Naive thymus-derived CD8-positive, alpha-beta T cell (primary cell): ENCODE measurements around the gene GDA. TPM values are rescaled to one million over a fixed set of nuclear protein-coding genes. Genes with fewer than 3 reads are reported as not detected.

Source experiments
- ATAC-seq, 2 donors: fragments of 150-1000 bp; cut with Tn5 transposase in 1 of 2; sonication (Bioruptor Pico), chemical (Tn5 transposase) in 1 of 2; 1 replicate in 1 of 2; 2 replicates in 1 of 2; pipeline ENCODE4 v1.10.0; 2021; ENCODE audit warnings: mild to moderate bottlenecking in 2 of 2, moderate library complexity in 2 of 2
- POLR2A ChIA-PET: fragments of 350-600 bp; sonication (Branson Sonifier 250); formaldehyde crosslinking; loops from one replicate; lab custom pipeline; 2021; ENCODE audit warnings: antibody characterized with exemption; lab: Charles Lee
- DNase-seq, 10 donors: peaks; one replicate each; pipeline versions ENCODE4 v3.0.0 to v3.0.0-alpha.2; 2020 to 2022
- H3K27ac Mint-ChIP-seq, 10 donors: one replicate each; pipeline ENCODE4 v1.8.0; 2020 to 2022; ENCODE audit warnings: mild to moderate bottlenecking in 10 of 10, mixed read lengths in 10 of 10, moderate library complexity in 4 of 10, inconsistent platforms in 1 of 10
- H3K27me3 Mint-ChIP-seq, 5 donors: one replicate each; pipeline ENCODE4 v1.8.0; 2021 to 2022; ENCODE audit warnings: mixed read lengths in 5 of 5
- H3K36me3 Mint-ChIP-seq, 3 donors: one replicate each; pipeline ENCODE4 v1.8.0; 2020 to 2022; ENCODE audit warnings: mixed read lengths in 3 of 3, mild to moderate bottlenecking in 2 of 3, inconsistent platforms in 1 of 3
- H3K4me1 Mint-ChIP-seq, 4 donors: one replicate each; pipeline ENCODE4 v1.8.0; 2021 to 2022; ENCODE audit warnings: mixed read lengths in 4 of 4
- H3K4me3 Mint-ChIP-seq, 10 donors: one replicate each; pipeline ENCODE4 v1.8.0; 2020 to 2022; ENCODE audit warnings: mild to moderate bottlenecking in 10 of 10, mixed read lengths in 10 of 10, moderate library complexity in 6 of 10, inconsistent platforms in 1 of 10
- H3K9me3 Mint-ChIP-seq, 9 donors: one replicate each; pipeline ENCODE4 v1.8.0; 2020 to 2022; ENCODE audit warnings: mixed read lengths in 9 of 9, mild to moderate bottlenecking in 3 of 9, inconsistent platforms in 1 of 9, moderate library complexity in 1 of 9
- polyA plus RNA-seq, 3 donors: library from polyadenylated mRNA; unstranded; fragments of 300-500 nt; fragmentation: Illumina TruSeq; gene quantifications; one replicate each; pipeline ENCODE4 v1.2.3, GENCODE V29; 2021
- total RNA-seq, 8 experiments: library from RNA in 2 of 8; stranded (reverse) in 2 of 8; gene quantifications; one replicate each; pipeline ENCODE4 v1.2.3 and lab custom pipeline; 2021 to 2026

GDA gene
- total RNA-seq (not detected), polyA plus RNA-seq (not detected), total RNA-seq (lab: John Stamatoyannopoulos, UW) (0 reads per million in 6 experiments)

DNA sequence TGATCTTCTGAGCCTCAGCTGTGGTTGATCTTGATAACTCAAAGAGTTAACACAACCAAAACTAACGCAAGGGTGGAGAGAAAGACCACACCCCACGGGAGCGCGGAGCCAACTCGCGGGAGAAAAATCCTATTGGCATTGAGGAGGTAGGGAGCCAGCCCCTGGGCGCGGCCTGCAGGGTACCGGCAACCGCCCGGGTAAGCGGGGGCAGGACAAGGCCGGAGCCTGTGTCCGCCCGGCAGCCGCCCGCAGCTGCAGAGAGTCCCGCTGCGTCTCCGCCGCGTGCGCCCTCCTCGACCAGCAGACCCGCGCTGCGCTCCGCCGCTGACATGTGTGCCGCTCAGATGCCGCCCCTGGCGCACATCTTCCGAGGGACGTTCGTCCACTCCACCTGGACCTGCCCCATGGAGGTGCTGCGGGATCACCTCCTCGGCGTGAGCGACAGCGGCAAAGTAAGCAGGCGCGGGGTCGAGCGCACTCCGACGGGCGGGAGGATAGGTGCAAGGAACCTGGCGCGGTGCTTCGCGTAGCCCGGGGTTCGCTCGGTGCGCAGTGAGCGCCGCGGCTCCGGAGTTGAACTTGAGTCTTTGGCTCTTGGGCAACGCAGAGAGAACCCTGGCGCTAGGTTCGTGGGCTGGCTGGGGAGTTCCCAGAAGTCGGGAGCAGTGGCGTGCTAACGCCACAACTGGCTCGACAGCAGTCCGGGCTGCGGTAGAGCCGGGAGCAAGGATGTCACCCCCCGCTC, at the start of gene GDA:
Gene GDA (plus strand): TSS at position 210 of the 745 bp plus-strand sequence. CDS start 120 bp downstream, at position 330.
- Mint-ChIP-seq H3K4me1 (peaks cover 0 to 17% (median 10%) of the 10 kb centered on the region in 4 donors), H3K4me3 (peak within 1 kb of the TSS in 5 of 10 donors; percentile 29 to 56 (median 36)), H3K9me3 (peaks cover 0 to 9% (median 0%) of the 10 kb centered on the region in 9 donors), H3K27ac (peak within 1 kb of the TSS in 1 of 10 donors; percentile 73), H3K36me3 (peaks cover 0 to 5% (median 0%) of the 10 kb centered on the region in 3 donors), H3K27me3 (peaks cover 34 to 58% (median 40%) of the 10 kb centered on the region in 5 donors)
- POLR2A ChIA-PET: no interaction called here
- peak in 1 of 10 donors; percentile 4 for DNase-seq
- no peak for ATAC-seq

DNA sequence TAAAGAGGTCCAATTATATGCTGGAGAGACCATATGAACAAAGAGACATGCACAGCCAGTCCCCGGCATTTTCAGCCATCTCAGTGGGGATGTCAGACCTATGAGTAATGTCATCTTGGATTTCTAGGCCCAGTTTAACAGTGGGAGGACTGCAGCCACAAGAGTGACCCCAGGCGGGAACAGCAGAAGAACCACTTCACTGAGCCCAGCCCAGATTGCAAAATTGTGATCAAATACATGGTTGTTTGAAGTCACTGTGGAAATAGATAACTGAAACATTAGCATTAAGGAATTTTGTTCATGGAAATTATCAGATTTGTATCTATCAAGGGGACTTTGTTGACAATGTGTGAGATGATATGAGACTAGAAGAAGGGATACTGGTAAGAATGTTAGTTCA, 46.7 kb upstream of the GDA start:
- Mint-ChIP-seq H3K4me3 (no peak overlapping the region), H3K9me3 (peaks cover 0 to 17% (median 6%) of the 10 kb centered on the region in 9 donors), H3K27ac (no peak overlapping the region), H3K27me3 (peaks cover 0 to 3% (median 0%) of the 10 kb centered on the region in 5 donors), H3K4me1 (no peaks in the 10 kb centered on the region), H3K36me3 (no peaks in the 10 kb centered on the region)
- no peak for DNase-seq
- POLR2A ChIA-PET: no interaction called here
- no peak for ATAC-seq

DNA sequence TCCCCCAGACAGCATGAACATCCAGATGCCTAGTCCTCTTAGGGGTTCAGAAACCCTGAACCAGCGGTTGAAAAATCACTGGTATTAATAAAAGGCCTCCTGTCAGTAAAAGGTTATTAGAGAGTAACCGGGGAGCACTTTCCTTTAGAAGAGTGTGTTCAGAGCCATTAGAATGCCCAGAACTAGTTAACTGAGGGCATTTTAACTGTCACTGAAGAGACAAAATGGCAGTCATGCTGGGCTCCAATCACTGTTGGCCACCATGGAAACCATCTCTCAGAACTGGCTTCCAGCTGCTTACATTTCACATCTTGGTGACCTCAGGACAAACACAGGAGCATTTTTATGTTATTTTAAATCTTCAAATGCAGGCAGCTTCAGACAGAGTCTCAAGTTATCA, 36.2 kb upstream of the GDA start:
- no peak overlapping the region for H3K27ac Mint-ChIP-seq
- POLR2A ChIA-PET: no interaction called here
- H3K4me1 Mint-ChIP-seq: no peaks in the 10 kb centered on the region
- H3K4me3 Mint-ChIP-seq: no peak overlapping the region
- peaks cover 2 to 8% (median 3%) of the 10 kb centered on the region in 5 donors for H3K27me3 Mint-ChIP-seq
- no peaks in the 10 kb centered on the region for H3K36me3 Mint-ChIP-seq
- ATAC-seq: no peak
- DNase-seq: no peak
- peaks cover 0 to 2% (median 0%) of the 10 kb centered on the region in 9 donors for H3K9me3 Mint-ChIP-seq

DNA sequence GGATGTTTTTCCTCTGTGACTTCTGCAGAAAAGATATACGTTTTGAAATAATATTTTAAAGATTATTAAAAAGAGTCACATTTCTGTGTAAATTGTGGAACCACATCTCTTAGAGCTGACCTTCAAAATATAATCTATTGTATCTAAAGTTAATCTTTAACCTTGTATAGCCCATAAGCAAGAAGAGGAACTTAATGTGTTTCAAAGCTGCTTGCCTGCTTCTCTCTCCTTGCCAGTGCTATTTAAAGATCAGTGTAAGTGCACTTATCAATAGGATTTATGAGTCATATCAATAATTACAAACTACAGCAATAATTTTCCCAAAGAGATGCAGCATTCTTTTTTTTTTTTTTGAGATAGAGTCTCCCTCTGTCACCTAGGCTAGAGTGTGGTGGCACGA, 29.4 kb upstream of the GDA start:
- ATAC-seq (no peak), DNase-seq (no peak)
- Mint-ChIP-seq H3K4me3 (no peak overlapping the region), H3K4me1 (no peaks in the 10 kb centered on the region), H3K9me3 (peaks cover 0 to 2% (median 0%) of the 10 kb centered on the region in 9 donors), H3K27ac (no peak overlapping the region), H3K36me3 (no peaks in the 10 kb centered on the region), H3K27me3 (peaks cover 2 to 10% (median 3%) of the 10 kb centered on the region in 5 donors)
- POLR2A ChIA-PET: no interaction called here

DNA sequence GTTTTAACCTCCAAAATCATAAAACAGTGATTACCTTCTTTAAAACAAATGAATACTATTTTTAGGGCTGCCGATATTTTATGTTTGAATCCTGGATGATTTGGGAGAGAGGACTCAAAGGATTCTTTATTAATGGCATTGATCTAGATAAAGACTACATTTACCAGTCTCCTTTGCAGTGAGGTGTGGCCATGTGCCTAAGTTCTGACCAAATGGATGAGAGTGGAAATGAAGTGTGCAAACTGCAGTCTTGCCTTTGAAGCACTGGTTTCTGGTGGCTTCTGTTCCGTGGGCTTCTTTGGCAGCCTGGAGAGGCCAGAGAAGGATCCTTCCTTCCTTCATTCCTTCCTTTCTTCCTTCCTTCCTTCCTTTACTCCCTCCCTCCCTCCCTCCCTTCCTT, 24.3 kb upstream of the GDA start:
- H3K27ac Mint-ChIP-seq: no peak overlapping the region
- no peak overlapping the region for H3K4me3 Mint-ChIP-seq
- no peaks in the 10 kb centered on the region for H3K4me1 Mint-ChIP-seq
- H3K9me3 Mint-ChIP-seq: peaks cover 0 to 2% (median 0%) of the 10 kb centered on the region in 9 donors
- POLR2A ChIA-PET: no interaction called here
- peaks cover 5 to 11% (median 8%) of the 10 kb centered on the region in 5 donors for H3K27me3 Mint-ChIP-seq
- no peaks in the 10 kb centered on the region for H3K36me3 Mint-ChIP-seq
- ATAC-seq (no peak), DNase-seq (no peak)

DNA sequence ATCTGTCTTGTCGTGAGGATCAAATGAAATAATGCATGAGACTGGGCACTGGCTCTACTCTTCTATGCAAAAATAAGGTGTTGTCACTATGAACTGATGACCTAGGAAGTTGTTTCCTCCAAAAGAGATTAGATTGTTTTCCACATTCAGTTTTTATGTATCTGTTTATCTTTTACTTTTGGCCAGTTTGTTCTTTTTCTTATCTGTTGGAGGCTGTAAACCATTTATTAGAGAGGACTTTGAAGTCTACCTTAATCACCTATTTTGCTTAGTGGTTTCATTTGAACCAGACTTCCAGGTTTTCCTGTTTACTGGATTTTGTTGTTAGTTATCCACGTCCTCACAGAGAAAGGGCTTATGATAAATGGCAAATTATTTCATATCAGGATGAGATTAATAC, 21.5 kb upstream of the GDA start:
- peaks cover 0 to 4% (median 0%) of the 10 kb centered on the region in 9 donors for H3K9me3 Mint-ChIP-seq
- H3K4me1 Mint-ChIP-seq: no peaks in the 10 kb centered on the region
- H3K36me3 Mint-ChIP-seq: no peaks in the 10 kb centered on the region
- DNase-seq (no peak), ATAC-seq (no peak)
- H3K27me3 Mint-ChIP-seq: peaks cover 6 to 15% (median 9%) of the 10 kb centered on the region in 5 donors
- no peak overlapping the region for H3K27ac Mint-ChIP-seq
- no peak overlapping the region for H3K4me3 Mint-ChIP-seq
- POLR2A ChIA-PET: no interaction called here

DNA sequence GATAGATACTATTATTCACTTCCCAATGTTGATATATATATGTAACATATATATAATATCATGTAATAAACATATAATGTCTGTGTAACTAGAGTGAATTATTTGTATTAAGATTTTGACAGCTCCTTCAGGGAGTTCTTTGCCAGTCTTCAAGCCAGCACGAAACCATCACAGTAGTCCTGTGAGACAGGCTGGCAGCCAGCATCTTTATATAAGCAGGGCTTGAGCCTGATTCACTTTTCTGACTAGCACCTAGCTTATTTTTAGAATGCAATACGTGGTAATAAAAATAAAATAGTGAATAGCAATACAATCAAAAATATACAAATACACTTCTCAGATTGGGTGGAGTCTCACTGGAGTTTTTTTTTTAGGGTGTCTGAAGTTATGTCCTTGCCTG, 20.7 kb upstream of the GDA start:
- POLR2A ChIA-PET: no interaction called here
- Mint-ChIP-seq H3K36me3 (no peaks in the 10 kb centered on the region), H3K27me3 (peaks cover 6 to 15% (median 9%) of the 10 kb centered on the region in 5 donors), H3K27ac (no peak overlapping the region), H3K4me1 (no peaks in the 10 kb centered on the region), H3K9me3 (peaks cover 0 to 4% (median 0%) of the 10 kb centered on the region in 9 donors), H3K4me3 (no peak overlapping the region)
- DNase-seq (no peak), ATAC-seq (no peak)

DNA sequence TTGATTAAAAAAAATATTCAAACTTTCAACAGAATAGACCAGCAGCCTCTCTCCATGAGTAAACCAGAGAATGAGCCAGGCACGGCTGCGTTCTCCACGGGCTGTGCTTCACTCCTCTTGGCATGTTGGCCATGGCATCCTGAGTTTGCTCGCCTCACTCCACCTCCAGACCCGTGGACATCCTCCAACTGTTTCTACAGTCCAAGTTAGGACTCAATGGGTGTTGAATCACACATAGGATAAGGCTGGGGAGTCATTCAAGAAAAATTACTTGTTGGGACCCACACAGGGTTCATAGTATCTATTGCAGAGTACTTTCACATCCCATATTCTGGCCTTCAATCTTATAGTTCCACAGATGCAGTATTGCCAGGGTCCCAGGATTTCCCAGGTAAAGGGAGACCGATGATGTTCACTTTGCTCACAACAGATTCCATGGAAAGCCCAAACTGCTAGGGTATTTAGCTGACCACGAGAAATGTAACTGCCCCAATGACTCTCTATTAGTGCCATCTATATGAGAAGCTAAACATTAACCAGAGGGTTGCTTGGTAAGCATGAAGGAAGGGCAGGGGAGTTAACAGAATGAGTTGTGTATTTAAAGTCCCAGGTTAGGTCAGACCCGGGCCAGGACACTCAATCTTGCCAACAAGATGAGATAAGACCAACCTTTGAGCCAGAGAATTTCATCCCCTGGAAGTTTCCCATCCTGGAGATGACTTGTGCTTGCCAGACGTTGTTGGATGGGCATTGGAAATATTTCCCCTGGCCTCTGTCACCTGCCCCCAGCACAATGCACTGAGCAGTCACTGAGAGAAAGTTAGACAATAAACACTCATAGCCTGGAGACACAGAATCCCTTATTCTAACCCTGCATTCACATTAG, 19.7 kb upstream of the GDA start:
- peaks cover 5 to 11% (median 9%) of the 10 kb centered on the region in 5 donors for H3K27me3 Mint-ChIP-seq
- H3K4me1 Mint-ChIP-seq: no peaks in the 10 kb centered on the region
- no peak for DNase-seq
- no peaks in the 10 kb centered on the region for H3K36me3 Mint-ChIP-seq
- H3K4me3 Mint-ChIP-seq: no peak overlapping the region
- POLR2A ChIA-PET: no interaction called here
- no peak for ATAC-seq
- H3K27ac Mint-ChIP-seq: peak overlapping the region in 1 of 10 donors; percentile 17
- peaks cover 0 to 4% (median 0%) of the 10 kb centered on the region in 9 donors for H3K9me3 Mint-ChIP-seq

DNA sequence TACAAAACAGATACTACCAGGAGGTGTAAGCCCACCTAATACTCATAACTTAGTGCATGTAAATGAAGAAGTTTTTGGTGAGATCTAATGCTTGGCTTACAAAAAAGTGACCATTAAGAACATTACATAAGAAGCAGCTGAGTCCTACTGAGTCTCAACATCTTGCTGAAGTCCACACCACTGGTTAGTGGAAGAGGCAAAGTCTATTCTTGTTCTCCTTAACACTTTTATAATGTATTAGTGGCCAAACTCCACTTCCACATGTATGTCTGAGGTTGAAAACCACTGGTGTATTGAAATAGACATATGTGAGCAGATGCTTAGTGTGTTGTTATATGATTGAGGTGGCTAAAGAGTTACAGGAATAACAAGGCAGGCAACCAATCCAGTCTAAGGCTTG, 18.9 kb upstream of the GDA start:
- Mint-ChIP-seq H3K36me3 (no peaks in the 10 kb centered on the region), H3K27me3 (peaks cover 4 to 8% (median 6%) of the 10 kb centered on the region in 5 donors), H3K4me3 (no peak overlapping the region), H3K27ac (no peak overlapping the region), H3K9me3 (peaks cover 0 to 4% (median 0%) of the 10 kb centered on the region in 9 donors), H3K4me1 (no peaks in the 10 kb centered on the region)
- POLR2A ChIA-PET: no interaction called here
- ATAC-seq (no peak), DNase-seq (no peak)

DNA sequence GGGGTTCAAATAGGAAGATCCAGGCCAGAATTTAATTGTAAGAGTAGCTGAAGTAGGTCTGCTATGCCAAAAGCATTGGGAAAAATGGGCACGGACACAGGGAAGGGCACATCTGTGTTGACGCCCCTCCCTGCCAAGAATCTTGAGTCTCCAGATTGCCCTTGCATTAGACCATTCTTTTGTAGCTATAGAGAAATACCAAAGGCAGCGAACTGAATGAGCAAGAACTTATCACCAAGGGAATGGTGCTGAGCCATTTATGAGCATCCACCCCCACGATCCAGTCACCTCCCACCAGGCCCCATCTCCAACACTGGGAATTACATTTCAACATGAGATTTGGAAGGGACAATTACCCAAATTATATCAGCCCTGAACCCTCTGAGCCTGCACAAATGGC, 18.0 kb upstream of the GDA start:
- Mint-ChIP-seq H3K27me3 (peaks cover 0 to 8% (median 6%) of the 10 kb centered on the region in 5 donors), H3K36me3 (no peaks in the 10 kb centered on the region), H3K4me3 (no peak overlapping the region), H3K27ac (no peak overlapping the region), H3K4me1 (no peaks in the 10 kb centered on the region), H3K9me3 (peaks cover 0 to 4% (median 0%) of the 10 kb centered on the region in 9 donors)
- POLR2A ChIA-PET: no interaction called here
- no peak for ATAC-seq
- DNase-seq: no peak

DNA sequence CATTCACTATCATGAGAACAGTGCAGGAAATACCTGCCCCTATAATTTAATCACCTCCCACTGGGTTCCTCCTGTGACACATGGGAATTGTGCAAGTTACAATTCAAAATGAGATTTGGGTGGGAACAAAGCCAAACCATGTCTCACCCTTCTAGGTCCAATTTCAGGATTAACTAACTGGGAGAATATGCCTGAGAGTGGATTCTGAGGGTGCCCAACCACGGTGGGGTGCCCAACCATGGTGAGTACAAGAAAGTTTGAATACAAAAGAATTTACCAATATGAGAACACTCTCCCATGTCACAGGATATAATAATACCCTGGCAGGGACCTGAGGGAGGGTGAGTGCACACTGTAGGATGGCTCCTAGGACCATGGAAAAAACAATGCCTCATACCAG, 17.2 kb upstream of the GDA start:
- no peak for ATAC-seq

DNA sequence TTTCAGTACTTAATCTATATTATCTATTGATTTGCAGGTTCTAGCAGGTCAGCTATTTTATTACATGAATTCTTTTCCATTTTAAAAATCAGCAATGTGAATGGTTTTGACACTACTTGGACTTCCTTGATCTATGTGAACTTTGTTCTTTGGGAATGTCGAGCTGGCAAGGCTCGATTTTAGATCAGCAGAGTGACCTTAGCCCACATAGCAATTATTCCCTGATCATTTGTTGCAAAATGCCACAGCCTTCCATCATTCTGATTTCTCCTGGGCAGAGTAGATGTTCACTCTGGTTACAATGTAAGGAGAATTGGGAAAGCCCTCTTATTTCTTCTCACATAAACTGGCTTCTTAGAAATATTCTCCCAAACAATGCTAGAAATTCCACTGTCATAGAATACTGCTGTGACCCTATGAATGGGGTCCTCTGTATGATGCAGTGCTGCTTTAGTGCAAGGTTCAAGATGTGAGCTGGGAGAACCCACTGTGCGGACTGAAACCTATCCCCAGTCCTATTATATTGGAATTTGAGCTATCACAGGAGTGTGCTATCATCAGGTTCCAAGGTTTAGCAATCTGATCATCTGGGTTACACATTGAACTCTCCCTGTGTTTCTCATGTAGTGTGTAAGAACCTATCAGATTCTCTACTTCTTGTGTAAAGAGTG, 15.7 kb upstream of the GDA start:
- no peaks in the 10 kb centered on the region for H3K4me1 Mint-ChIP-seq

More for the DNA sequence above, 17.2 kb upstream of the GDA start:
- no peak overlapping the region for H3K27ac Mint-ChIP-seq
- POLR2A ChIA-PET: no interaction called here
- DNase-seq: no peak
- no peaks in the 10 kb centered on the region for H3K4me1 Mint-ChIP-seq
- H3K4me3 Mint-ChIP-seq: no peak overlapping the region
- H3K36me3 Mint-ChIP-seq: no peaks in the 10 kb centered on the region
- H3K27me3 Mint-ChIP-seq: peaks cover 0 to 7% (median 3%) of the 10 kb centered on the region in 5 donors
- peaks cover 0 to 4% (median 0%) of the 10 kb centered on the region in 9 donors for H3K9me3 Mint-ChIP-seq

More for the DNA sequence above, 15.7 kb upstream of the GDA start:
- H3K36me3 Mint-ChIP-seq: no peaks in the 10 kb centered on the region
- peaks cover 0 to 4% (median 0%) of the 10 kb centered on the region in 9 donors for H3K9me3 Mint-ChIP-seq
- H3K4me3 Mint-ChIP-seq: no peak overlapping the region
- POLR2A ChIA-PET: no interaction called here
- ATAC-seq (no peak), DNase-seq (no peak)
- H3K27ac Mint-ChIP-seq: no peak overlapping the region
- H3K27me3 Mint-ChIP-seq: peaks cover 0 to 7% (median 2%) of the 10 kb centered on the region in 5 donors
